Activated naive CD4-positive, alpha-beta T cell treated with Interleukin-2 at 50 U/mL for 16 hours (primary cell): Measurements from ENCODE around the gene PACC1.
A peak's percentile ranks its signal among the peaks of the same experiment; 100 is the strongest.

Source experiments
- DNase-seq: peaks from one replicate; pipeline ENCODE4 v3.0.0-alpha.2; 2020

PACC1 gene

GRCh38 chr1:212437179-212437798 is 22.6 kb upstream of the PACC1 start:
- DNase-seq, result no peak

- no peak for DNase-seq
Observed at GRCh38 chr1:212434992-212435391, 20.3 kb upstream of the PACC1 start.

GRCh38 chr1:212433577-212434462 is 19.1 kb upstream of the PACC1 start:
- no peak for DNase-seq

- DNase-seq, result peak; percentile 78
Observed at GRCh38 chr1:212432661-212433576, 18.2 kb upstream of the PACC1 start, which contains the start of gene NENF. TSS of gene NENF (plus strand) at chr1:212432920. CDS start at chr1:212432944, 24 bp downstream.

- no peak for DNase-seq
Observed at GRCh38 chr1:212432272-212432660, 17.6 kb upstream of the PACC1 start.

GRCh38 chr1:212431644-212432043 is 17.0 kb upstream of the PACC1 start:
- DNase-seq, result no peak

GRCh38 chr1:212430955-212431394 is 16.3 kb upstream of the PACC1 start:
- no peak for DNase-seq

- DNase-seq, result no peak
Observed at GRCh38 chr1:212430416-212430815, 15.7 kb upstream of the PACC1 start.

- DNase-seq, result no peak
Observed at GRCh38 chr1:212428496-212428895, 13.8 kb upstream of the PACC1 start.

GRCh38 chr1:212423879-212424278 is 9.2 kb upstream of the PACC1 start:
- no peak for DNase-seq

GRCh38 chr1:212421165-212421564 is 6.5 kb upstream of the PACC1 start:
- DNase-seq, result no peak

GRCh38 chr1:212415107-212415841 is 588 bp upstream of the PACC1 start:
- no peak for DNase-seq

GRCh38 chr1:212413902-212414327 is 771 bp downstream of the PACC1 start:
- no peak for DNase-seq

- DNase-seq, result no peak
Observed at GRCh38 chr1:212412374-212412773, 2.3 kb downstream of the PACC1 start.

- no peak for DNase-seq
Observed at GRCh38 chr1:212410231-212410820, 4.4 kb downstream of the PACC1 start.

- DNase-seq, result no peak
Observed at GRCh38 chr1:212402666-212403321, 11.9 kb downstream of the PACC1 start.

- DNase-seq, result no peak
Observed at GRCh38 chr1:212401838-212402582, 12.7 kb downstream of the PACC1 start.

GRCh38 chr1:212401042-212401441 is 13.6 kb downstream of the PACC1 start:
- DNase-seq, result no peak

GRCh38 chr1:212397171-212397570 is 17.5 kb downstream of the PACC1 start:
- DNase-seq, result no peak

- DNase-seq, result no peak
Observed at GRCh38 chr1:212396638-212397037, 18.0 kb downstream of the PACC1 start.
